RWPE1 (cell line): ENCODE measurements around the gene ILF3.

ENCODE experiments used
- CTCF ChIA-PET: fragments of 350-600 bp; sonication (Branson Sonifier 250); formaldehyde crosslinking; extraction: SDS; loops from one replicate; lab custom pipeline; 2021; lab: Yijun Ruan, JAX
- POLR2A ChIA-PET: fragments of 400-600 bp; formaldehyde crosslinking; extraction: SDS; loops from one replicate; lab custom pipeline; 2020; ENCODE audit warnings: antibody characterized with exemption; ENCODE audit not compliant: low non-redundant PET; lab: Yijun Ruan, JAX
- DNase-seq: peaks from one replicate; pipeline ENCODE4 v3.0.0; 2012; ENCODE audit warnings: low spot score
- H3K27ac ChIP-seq: fragments of 450-650 bp; 2 replicates; pipeline ENCODE4 v1.5.1; 2017
- CTCF ChIP-seq: fragments of 450-650 bp; conservative IDR thresholded peaks from 2 replicates; pipeline ENCODE4 v1.5.1; 2017; ENCODE audit warnings: low read depth, mild to moderate bottlenecking

Gene ILF3

DNA sequence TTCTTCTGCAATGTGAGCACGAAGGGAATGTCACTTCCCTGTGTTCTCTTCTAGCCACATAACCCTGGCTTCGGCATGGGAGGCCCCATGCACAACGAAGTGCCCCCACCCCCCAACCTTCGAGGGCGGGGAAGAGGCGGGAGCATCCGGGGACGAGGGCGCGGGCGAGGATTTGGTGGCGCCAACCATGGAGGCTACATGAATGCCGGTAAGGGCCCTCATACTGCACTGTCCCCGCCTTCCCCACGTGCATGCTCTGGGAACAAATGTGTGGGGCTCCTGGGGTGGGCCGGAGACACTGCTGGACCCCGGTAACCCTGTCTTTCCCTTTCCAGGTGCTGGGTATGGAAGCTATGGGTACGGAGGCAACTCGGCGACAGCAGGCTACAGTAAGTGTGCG is 29.4 kb downstream of the ILF3 start:
- ChIA-PET POLR2A (no interaction called here), CTCF (interaction anchor here (0.7 kb wide), 1 partner anchor 34 kb away, joined by 3 read pairs; the partner anchor contains the start of gene DNM2)
- no peak for TF ChIP-seq CTCF
- DNase-seq: no peak
- peak overlapping the region; percentile 23; the same call in 1 of the 2 replicates for H3K27ac ChIP-seq

DNA sequence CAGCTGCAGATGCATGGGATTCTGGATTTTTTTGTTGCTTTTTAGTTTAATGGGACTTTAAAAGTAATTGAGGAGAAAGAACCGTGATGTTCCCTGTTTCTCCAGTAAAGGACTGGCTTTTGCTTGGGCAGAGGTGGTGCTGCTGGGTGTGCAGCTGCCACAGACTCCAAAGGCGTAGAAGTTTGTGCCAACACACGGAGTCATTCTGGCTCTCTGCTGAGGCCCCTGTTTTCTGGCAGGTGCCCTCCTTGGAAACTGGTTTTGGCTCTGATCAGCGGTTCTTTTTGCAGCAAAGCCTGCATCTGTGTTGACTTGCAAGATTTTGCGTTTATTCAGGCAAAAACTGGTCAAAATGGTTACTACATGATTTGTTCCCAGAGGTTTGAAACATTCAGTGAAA is 31.1 kb downstream of the ILF3 start:
- CTCF ChIA-PET: no interaction called here
- DNase-seq: no peak
- no peak overlapping the region for H3K27ac ChIP-seq
- no peak for TF ChIP-seq CTCF
- POLR2A ChIA-PET: no interaction called here

DNA sequence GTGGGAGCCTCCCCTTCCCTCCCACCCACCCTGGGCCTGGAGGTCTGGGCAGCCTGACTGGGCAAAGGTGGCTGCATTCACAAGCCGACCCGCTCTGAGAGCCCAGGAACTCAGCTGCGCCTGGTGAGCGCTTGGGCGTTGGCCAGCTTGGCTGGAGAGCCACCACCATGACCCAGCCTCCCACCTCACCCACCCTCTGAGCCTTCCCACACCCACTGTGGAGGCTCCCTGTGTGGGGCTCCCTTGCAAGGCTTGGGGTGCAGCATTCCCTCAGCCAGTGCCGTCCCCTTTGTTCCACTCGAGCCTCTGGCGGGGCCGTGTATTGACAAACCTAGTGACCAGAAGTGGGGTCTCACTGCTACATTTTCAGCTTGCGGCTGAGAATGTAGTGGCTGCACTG is 32.0 kb downstream of the ILF3 start:
- CTCF ChIA-PET: interaction anchor here (0.5 to 0.9 kb wide), 2 partner anchors 17 to 178 kb away, joined by 3 read pairs; no protein-coding TSS in a partner anchor
- TF ChIP-seq CTCF: no peak
- peak overlapping the region; percentile 30 for H3K27ac ChIP-seq
- POLR2A ChIA-PET: no interaction called here
- no peak for DNase-seq

- DNase-seq: no peak
- TF ChIP-seq CTCF: no peak
- peak overlapping the region; percentile 30 for H3K27ac ChIP-seq
- ChIA-PET CTCF (interaction anchor here (0.9 kb wide), 1 partner anchor 178 kb away, joined by 3 read pairs; no protein-coding TSS in a partner anchor), POLR2A (no interaction called here)
Observed at GRCh38 chr19:10686661-10687517, 32.7 kb downstream of the ILF3 start.

GRCh38 chr19:10687518-10688288 is 33.6 kb downstream of the ILF3 start:
- TF ChIP-seq CTCF: no peak
- POLR2A ChIA-PET: no interaction called here
- DNase-seq: no peak
- CTCF ChIA-PET: interaction anchor here (0.6 kb wide), 1 partner anchor 97 kb away, joined by 3 read pairs; no protein-coding TSS in a partner anchor
- peak overlapping the region; percentile 4; the same call in 1 of the 2 replicates for H3K27ac ChIP-seq
